Measurements from ENCODE around the gene MCC. TPM values are rescaled to one million over a fixed set of nuclear protein-coding genes. Genes with fewer than 3 reads are reported as not detected.

Gene MCC
- total RNA-seq, 5 donors from 2014 or later (not counting 1 experiment from before 2014, with no cell fraction given): 2.6 to 8.3 (median 6.3) TPM

DNA sequence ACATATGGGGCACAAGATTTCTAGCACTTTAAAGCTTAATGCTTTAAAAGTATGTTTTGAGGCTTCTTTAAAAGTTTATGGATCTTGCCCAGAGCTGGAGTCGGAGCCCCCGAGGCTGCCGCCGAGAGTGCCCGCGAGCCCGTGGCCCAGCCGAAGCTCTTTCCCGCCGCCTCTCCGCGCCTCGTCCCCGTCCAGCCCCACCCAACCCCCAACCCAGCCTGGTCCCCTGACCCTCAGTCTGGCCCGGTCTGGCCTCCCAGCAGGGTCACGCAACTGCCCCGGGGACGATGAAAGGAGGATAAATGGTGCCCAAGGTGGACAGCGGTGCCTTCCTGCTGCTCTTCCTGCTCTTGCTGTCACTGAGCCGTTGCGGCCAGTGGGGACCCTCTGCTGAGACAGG is 55.2 kb downstream of the MCC start:
- no peak overlapping the region for H3K27ac ChIP-seq (ENCODE audit: low read length)
- ChIA-PET CTCF (interaction anchor here (0.6 to 1.1 kb wide), 2 partner anchors 15 to 27 kb away, joined by 3 read pairs; no protein-coding TSS in a partner anchor), POLR2A (no interaction called here)
- DNase-seq: no peak
- H3K4me3 ChIP-seq (ENCODE audit: control insufficient read depth in 1 of 2, extremely low read depth in 1 of 2, low read length in 1 of 2): no peak overlapping the region
- H3K36me3 ChIP-seq (ENCODE audit: control insufficient read depth in 2 of 2, extremely low read depth in 1 of 2, insufficient read depth in 1 of 2, low read length in 1 of 2): no peaks in the 10 kb centered on the region
- no peak for ATAC-seq (replicated peaks in 1 of 4)
- no peaks in the 10 kb centered on the region for H3K36me3 Mint-ChIP-seq
- WGBS (ENCODE audit: insufficient coverage): 83% methylated on average over 14 of the region's 21 CpGs
- H3K27me3 Mint-ChIP-seq: peaks cover 0 to 4% of the 10 kb centered on the region in 2 donors
- H3K27ac Mint-ChIP-seq: no peak overlapping the region
- H3K4me1 Mint-ChIP-seq: peaks cover 0 to 4% (median 0%) of the 10 kb centered on the region in 3 donors
- H3K4me3 Mint-ChIP-seq: no peak overlapping the region
- no peaks in the 10 kb centered on the region for H3K9me3 Mint-ChIP-seq
- H3K27me3 ChIP-seq (replicated peaks in 1 of 2; ENCODE audit: control insufficient read depth in 2 of 2, extremely low read depth in 1 of 2, insufficient read depth in 2 of 2, low read length in 1 of 2): peaks cover 0 to 12% of the 10 kb centered on the region in 2 experiments
- H3K9me3 ChIP-seq: no peaks in the 10 kb centered on the region
- no peaks in the 10 kb centered on the region for H3K4me1 ChIP-seq (ENCODE audit: control insufficient read depth in 1 of 2, extremely low read depth in 1 of 2, insufficient read depth in 2 of 2, low read length in 2 of 2)

DNA sequence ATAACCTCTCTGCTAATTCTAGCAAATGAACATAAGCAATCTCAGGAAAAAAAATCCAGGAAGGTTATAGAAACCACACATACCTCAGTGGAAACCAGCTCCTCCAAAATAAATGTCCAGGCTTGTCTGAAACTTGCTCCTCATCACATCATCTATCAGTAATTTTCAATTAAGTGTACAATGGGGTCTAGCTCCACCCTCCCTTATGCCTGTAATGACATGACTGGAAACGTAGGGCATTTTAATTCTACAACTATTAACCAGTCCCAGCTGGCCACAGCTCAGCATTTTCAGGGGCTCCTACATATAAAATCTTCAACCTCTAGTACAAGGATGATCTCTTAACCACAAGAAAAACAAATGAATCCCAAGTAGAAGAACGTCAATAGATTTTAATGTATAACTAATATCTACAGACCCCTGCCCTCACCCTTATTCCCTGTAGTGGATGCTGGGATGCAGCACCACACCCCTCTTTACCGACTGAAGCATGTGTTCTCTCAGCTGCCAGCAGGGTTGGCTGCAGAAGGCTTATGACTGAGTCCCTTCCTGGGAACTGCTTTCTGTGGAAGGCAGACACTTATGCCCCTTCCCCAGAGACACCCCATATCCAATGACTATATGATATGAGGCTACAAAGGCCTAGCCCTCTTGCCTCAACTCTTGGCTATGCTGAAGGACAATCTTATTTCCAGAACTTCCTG is 60.2 kb downstream of the MCC start:
- Mint-ChIP-seq H3K4me3 (no peak overlapping the region), H3K36me3 (no peaks in the 10 kb centered on the region), H3K9me3 (no peaks in the 10 kb centered on the region), H3K4me1 (no peaks in the 10 kb centered on the region), H3K27ac (no peak overlapping the region), H3K27me3 (peaks cover 0 to 5% of the 10 kb centered on the region in 2 donors)
- Histone ChIP-seq H3K27me3 (replicated peaks in 1 of 2; ENCODE audit: control insufficient read depth in 2 of 2, extremely low read depth in 1 of 2, insufficient read depth in 2 of 2, low read length in 1 of 2) (peaks cover 0 to 4% of the 10 kb centered on the region in 2 experiments), H3K4me3 (ENCODE audit: control insufficient read depth in 1 of 2, extremely low read depth in 1 of 2, low read length in 1 of 2) (no peak overlapping the region), H3K9me3 (no peaks in the 10 kb centered on the region), H3K36me3 (ENCODE audit: control insufficient read depth in 2 of 2, extremely low read depth in 1 of 2, insufficient read depth in 1 of 2, low read length in 1 of 2) (no peaks in the 10 kb centered on the region), H3K27ac (ENCODE audit: low read length) (no peak overlapping the region), H3K4me1 (ENCODE audit: control insufficient read depth in 1 of 2, extremely low read depth in 1 of 2, insufficient read depth in 2 of 2, low read length in 2 of 2) (no peaks in the 10 kb centered on the region)
- 70% methylated on average over 2 of the region's 3 CpGs for WGBS (ENCODE audit: insufficient coverage)
- ATAC-seq (replicated peaks in 1 of 4) (no peak), DNase-seq (no peak)
- ChIA-PET POLR2A (interaction anchor here in 1 of 2 donors (0.6 kb wide), 2 partner anchors 29 to 118 kb away, joined by 3 read pairs; no protein-coding TSS in a partner anchor), CTCF (interaction anchor here in 1 of 2 donors (0.6 kb wide), 1 partner anchor 580 kb away, joined by 3 read pairs; no protein-coding TSS in a partner anchor)

DNA sequence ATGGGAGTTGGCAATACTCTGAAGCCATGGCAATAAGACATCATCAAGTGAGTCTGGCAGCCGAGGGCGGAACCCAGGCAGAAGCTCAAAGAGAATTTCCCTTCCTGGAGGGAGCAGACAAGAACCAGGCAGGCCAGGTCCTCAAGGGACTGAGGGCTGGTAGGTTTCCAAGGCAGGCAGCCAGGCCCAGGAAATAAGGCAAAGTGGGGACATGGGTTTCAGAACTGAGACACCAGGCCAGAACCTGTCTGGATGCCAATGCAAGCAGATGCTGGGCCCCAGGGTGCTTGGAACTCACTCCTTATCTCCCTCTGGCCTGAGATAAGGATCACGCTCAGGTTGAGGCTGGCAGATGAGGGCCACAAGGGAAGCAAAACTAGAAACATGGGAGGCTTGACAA is 62.3 kb downstream of the MCC start:
- Histone ChIP-seq H3K4me3 (ENCODE audit: control insufficient read depth in 1 of 2, extremely low read depth in 1 of 2, low read length in 1 of 2) (no peak overlapping the region), H3K9me3 (no peaks in the 10 kb centered on the region), H3K4me1 (ENCODE audit: control insufficient read depth in 1 of 2, extremely low read depth in 1 of 2, insufficient read depth in 2 of 2, low read length in 2 of 2) (no peaks in the 10 kb centered on the region), H3K36me3 (ENCODE audit: control insufficient read depth in 2 of 2, extremely low read depth in 1 of 2, insufficient read depth in 1 of 2, low read length in 1 of 2) (no peaks in the 10 kb centered on the region), H3K27me3 (replicated peaks in 1 of 2; ENCODE audit: control insufficient read depth in 2 of 2, extremely low read depth in 1 of 2, insufficient read depth in 2 of 2, low read length in 1 of 2) (peaks cover 0 to 8% of the 10 kb centered on the region in 2 experiments), H3K27ac (ENCODE audit: low read length) (no peak overlapping the region)
- H3K27ac Mint-ChIP-seq: no peak overlapping the region
- H3K4me3 Mint-ChIP-seq: no peak overlapping the region
- DNase-seq (no peak), ATAC-seq (replicated peaks in 1 of 4) (no peak)
- no peaks in the 10 kb centered on the region for H3K4me1 Mint-ChIP-seq
- ChIA-PET CTCF (no interaction called here), POLR2A (no interaction called here)
- no peaks in the 10 kb centered on the region for H3K36me3 Mint-ChIP-seq
- 93% methylated on average over 3 of the region's 3 CpGs for WGBS (ENCODE audit: insufficient coverage)
- peaks cover 5 to 13% of the 10 kb centered on the region in 2 donors for H3K27me3 Mint-ChIP-seq
- no peaks in the 10 kb centered on the region for H3K9me3 Mint-ChIP-seq

DNA sequence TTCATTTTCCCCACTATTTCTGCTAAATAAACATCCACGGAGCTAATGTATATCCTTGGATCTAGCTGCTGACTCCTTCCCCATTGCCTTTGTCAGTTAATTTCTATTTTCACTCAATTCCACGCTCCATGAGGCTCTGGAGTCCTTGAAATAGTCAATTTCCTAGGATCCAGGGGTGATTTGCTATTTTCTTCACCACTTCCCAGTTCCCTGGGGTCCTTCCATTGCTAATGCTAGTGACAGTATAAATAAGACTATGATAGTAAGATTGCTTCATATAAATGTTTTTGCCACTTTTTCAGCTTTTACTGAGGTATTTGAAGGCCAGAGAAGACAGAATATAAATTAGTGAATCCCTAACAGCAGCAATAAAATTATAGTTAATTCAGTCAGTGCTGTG is 66.6 kb downstream of the MCC start:
- Histone ChIP-seq H3K4me3 (ENCODE audit: control insufficient read depth in 1 of 2, extremely low read depth in 1 of 2, low read length in 1 of 2) (no peak overlapping the region), H3K36me3 (ENCODE audit: control insufficient read depth in 2 of 2, extremely low read depth in 1 of 2, insufficient read depth in 1 of 2, low read length in 1 of 2) (no peaks in the 10 kb centered on the region), H3K9me3 (no peaks in the 10 kb centered on the region), H3K27me3 (replicated peaks in 1 of 2; ENCODE audit: control insufficient read depth in 2 of 2, extremely low read depth in 1 of 2, insufficient read depth in 2 of 2, low read length in 1 of 2) (peaks cover 4 to 8% of the 10 kb centered on the region in 2 experiments), H3K27ac (ENCODE audit: low read length) (no peak overlapping the region), H3K4me1 (ENCODE audit: control insufficient read depth in 1 of 2, extremely low read depth in 1 of 2, insufficient read depth in 2 of 2, low read length in 2 of 2) (no peaks in the 10 kb centered on the region)
- Mint-ChIP-seq H3K27ac (no peak overlapping the region), H3K4me3 (no peak overlapping the region), H3K36me3 (no peaks in the 10 kb centered on the region), H3K27me3 (peaks cover 7 to 13% of the 10 kb centered on the region in 2 donors), H3K9me3 (no peaks in the 10 kb centered on the region), H3K4me1 (no peaks in the 10 kb centered on the region)
- DNase-seq: no peak
- CTCF ChIA-PET: no interaction called here
- ATAC-seq (replicated peaks in 1 of 4): no peak
- 60% methylated on average over 1 of the region's 2 CpGs for WGBS (ENCODE audit: insufficient coverage)
- POLR2A ChIA-PET: no interaction called here

DNA sequence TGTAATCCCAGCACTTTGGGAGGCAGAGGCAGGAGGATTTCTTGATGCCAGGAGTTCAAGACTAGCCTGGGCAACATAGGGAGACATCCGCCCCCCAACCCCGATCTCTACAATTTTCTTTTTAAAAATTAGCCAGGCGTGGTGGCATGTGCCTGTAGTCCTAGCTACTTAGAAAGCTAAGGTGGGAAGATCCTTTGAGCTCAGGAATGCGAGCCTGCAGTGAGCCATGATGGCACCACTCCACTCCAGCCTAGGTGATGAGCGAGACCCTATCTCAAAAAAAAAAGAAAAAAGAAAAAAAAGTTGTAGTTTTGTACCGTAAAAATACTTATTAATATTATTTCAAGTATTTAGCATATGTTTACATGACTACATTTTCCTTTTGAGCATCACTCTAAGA is 82.7 kb downstream of the MCC start:
- no peak overlapping the region for H3K4me3 Mint-ChIP-seq
- CTCF ChIA-PET: no interaction called here
- H3K27me3 ChIP-seq (replicated peaks in 1 of 2; ENCODE audit: control insufficient read depth in 2 of 2, extremely low read depth in 1 of 2, insufficient read depth in 2 of 2, low read length in 1 of 2): peaks cover 2 to 4% of the 10 kb centered on the region in 2 experiments
- H3K36me3 Mint-ChIP-seq: no peaks in the 10 kb centered on the region
- H3K4me3 ChIP-seq (ENCODE audit: control insufficient read depth in 1 of 2, extremely low read depth in 1 of 2, low read length in 1 of 2): no peak overlapping the region
- ATAC-seq (replicated peaks in 1 of 4) (no peak), DNase-seq (no peak)
- H3K9me3 Mint-ChIP-seq: no peaks in the 10 kb centered on the region
- WGBS (ENCODE audit: insufficient coverage): no CpG with 5 or more reads among the region's 6 CpGs
- no peak overlapping the region for H3K27ac Mint-ChIP-seq
- no peaks in the 10 kb centered on the region for H3K9me3 ChIP-seq
- POLR2A ChIA-PET: no interaction called here
- H3K4me1 ChIP-seq (ENCODE audit: control insufficient read depth in 1 of 2, extremely low read depth in 1 of 2, insufficient read depth in 2 of 2, low read length in 2 of 2): no peaks in the 10 kb centered on the region
- H3K27ac ChIP-seq (ENCODE audit: low read length): no peak overlapping the region
- no peaks in the 10 kb centered on the region for H3K27me3 Mint-ChIP-seq
- H3K4me1 Mint-ChIP-seq: no peaks in the 10 kb centered on the region
- H3K36me3 ChIP-seq (ENCODE audit: control insufficient read depth in 2 of 2, extremely low read depth in 1 of 2, insufficient read depth in 1 of 2, low read length in 1 of 2): no peaks in the 10 kb centered on the region

DNA sequence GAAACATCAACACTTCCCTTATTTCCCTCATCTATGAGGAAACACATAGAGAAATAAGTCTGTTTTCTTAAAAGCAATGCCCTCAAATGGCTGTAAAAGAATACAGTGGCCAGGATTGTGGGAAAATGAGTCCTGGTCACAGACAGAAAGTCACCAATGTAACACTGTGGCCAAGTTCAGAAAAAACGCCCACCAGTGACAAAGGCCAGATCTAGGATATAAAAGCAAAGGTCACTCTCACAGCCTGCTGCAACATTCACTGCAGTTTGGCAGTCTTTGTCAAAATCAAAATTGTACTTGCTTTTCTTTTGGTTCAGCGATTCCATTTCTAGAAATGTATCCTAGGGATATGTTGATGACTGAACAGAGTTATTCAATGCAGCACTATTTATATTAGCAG is 84.0 kb downstream of the MCC start:
- Mint-ChIP-seq H3K36me3 (no peaks in the 10 kb centered on the region), H3K27ac (no peak overlapping the region), H3K27me3 (no peaks in the 10 kb centered on the region), H3K9me3 (no peaks in the 10 kb centered on the region), H3K4me1 (no peaks in the 10 kb centered on the region), H3K4me3 (no peak overlapping the region)
- Histone ChIP-seq H3K4me1 (ENCODE audit: control insufficient read depth in 1 of 2, extremely low read depth in 1 of 2, insufficient read depth in 2 of 2, low read length in 2 of 2) (no peaks in the 10 kb centered on the region), H3K27me3 (replicated peaks in 1 of 2; ENCODE audit: control insufficient read depth in 2 of 2, extremely low read depth in 1 of 2, insufficient read depth in 2 of 2, low read length in 1 of 2) (peaks cover 2 to 4% of the 10 kb centered on the region in 2 experiments), H3K4me3 (ENCODE audit: control insufficient read depth in 1 of 2, extremely low read depth in 1 of 2, low read length in 1 of 2) (no peak overlapping the region), H3K27ac (ENCODE audit: low read length) (no peak overlapping the region), H3K36me3 (ENCODE audit: control insufficient read depth in 2 of 2, extremely low read depth in 1 of 2, insufficient read depth in 1 of 2, low read length in 1 of 2) (no peaks in the 10 kb centered on the region), H3K9me3 (no peaks in the 10 kb centered on the region)
- POLR2A ChIA-PET: no interaction called here
- CTCF ChIA-PET: no interaction called here
- ATAC-seq (replicated peaks in 1 of 4): no peak
- DNase-seq: no peak
- no CpG with 5 or more reads among the region's 2 CpGs for WGBS (ENCODE audit: insufficient coverage)
